B cell (primary cell): ENCODE data around the gene IL9. TPM values are rescaled to one million over a fixed set of nuclear protein-coding genes. Genes with fewer than 3 reads are reported as not detected.

Experiments used
- ATAC-seq: fragments of 200-7000 bp; cut with Tn5 transposase; one replicate; pipeline ENCODE4 v1.10.0; 2021; ENCODE audit warnings: low read depth, mild to moderate bottlenecking, moderate number of reproducible peaks, moderate library complexity
- CTCF ChIA-PET: fragments of 350-600 bp; sonication (Branson Sonifier 250); formaldehyde crosslinking; loops from one replicate; lab custom pipeline; 2021; ENCODE audit warnings: antibody characterized with exemption, inconsistent platforms; lab: Charles Lee
- POLR2A ChIA-PET: fragments of 350-600 bp; sonication (Branson Sonifier 250); formaldehyde crosslinking; loops from one replicate; lab custom pipeline; 2021; ENCODE audit warnings: antibody characterized with exemption; lab: Charles Lee
- DNase-seq: peaks from one replicate; pipeline ENCODE4 v3.0.0; 2013
- H2AFZ ChIP-seq: 2 replicates; pipeline ENCODE4 v1.6.1; 2012; ENCODE audit warnings: mild to moderate bottlenecking, low read depth, low read length; ENCODE audit not compliant: insufficient read depth, poor library complexity, severe bottlenecking
- H3K27ac ChIP-seq, 2 donors: 1 replicate in 1 of 2; 2 replicates in 1 of 2; pipeline ENCODE4 v1.5.1; 2012 to 2013; ENCODE audit warnings: low read length in 2 of 2, mild to moderate bottlenecking in 2 of 2, moderate library complexity in 1 of 2
- H3K27me3 ChIP-seq, 4 experiments: fragments of 200-600 bp in 1 of 4; sonication (generic) in 1 of 4; replicated peaks in 1 of 4; 1 replicate in 2 of 4; 2 replicates in 2 of 4; pipeline versions ENCODE4 v1.6.1 to v1.7.0; 2013 to 2016; ENCODE audit warnings: low read length in 3 of 4, mild to moderate bottlenecking in 2 of 4, mixed read lengths in 1 of 4, moderate library complexity in 1 of 4; ENCODE audit not compliant: insufficient read depth in 4 of 4, control insufficient read depth in 3 of 4; ENCODE audit errors: control extremely low read depth in 1 of 4
- H3K36me3 ChIP-seq, 2 experiments: replicated peaks in 1 of 2; 1 replicate in 1 of 2; 2 replicates in 1 of 2; pipeline versions ENCODE4 v1.6.1 to v1.7.1; 2013; ENCODE audit warnings: low read length in 1 of 2; ENCODE audit not compliant: insufficient read depth in 2 of 2, control insufficient read depth in 1 of 2; ENCODE audit errors: control extremely low read depth in 1 of 2, extremely low read depth in 1 of 2
- H3K4me1 ChIP-seq, 2 donors: fragments of 200-600 bp in 1 of 2; sonication (generic) in 1 of 2; 1 replicate in 1 of 2; 2 replicates in 1 of 2; pipeline versions ENCODE4 v1.5.1 to v1.6.1; 2013 to 2017; ENCODE audit warnings: low read length in 2 of 2; ENCODE audit not compliant: control insufficient read depth in 2 of 2, insufficient read depth in 2 of 2
- H3K4me2 ChIP-seq: replicated peaks from 2 replicates; pipeline ENCODE3; 2012; ENCODE audit warnings: mild to moderate bottlenecking, low read depth, low read length; ENCODE audit not compliant: poor library complexity, severe bottlenecking
- H3K4me3 ChIP-seq, 5 experiments: fragments of 200-600 bp in 1 of 5; sonication (generic) in 1 of 5; 1 replicate in 3 of 5; 2 replicates in 2 of 5; pipeline versions ENCODE4 v1.5.1 to v1.7.0; 2011 to 2016; ENCODE audit warnings: low read length in 4 of 5, mild to moderate bottlenecking in 4 of 5, low read depth in 2 of 5, control low read depth in 1 of 5, moderate library complexity in 1 of 5; ENCODE audit not compliant: insufficient read depth in 1 of 5; ENCODE audit errors: control extremely low read depth in 1 of 5, extremely low read depth in 1 of 5
- H3K79me2 ChIP-seq: fragments of 200-600 bp; sonication (generic); one replicate; pipeline ENCODE4 v1.6.0; 2016; ENCODE audit warnings: low read length; ENCODE audit not compliant: control insufficient read depth, insufficient read depth
- H3K9ac ChIP-seq: fragments of 200-600 bp; sonication (generic); 2 replicates; pipeline ENCODE4 v1.6.1; 2017; ENCODE audit warnings: mild to moderate bottlenecking, low read length, moderate library complexity
- H3K9me3 ChIP-seq, 3 donors: one replicate each; pipeline versions ENCODE4 v1.6.1 to v1.7.1; 2013; ENCODE audit warnings: low read length in 2 of 3; ENCODE audit not compliant: control insufficient read depth in 2 of 3, insufficient read depth in 1 of 3; ENCODE audit errors: control extremely low read depth in 1 of 3
- H4K20me1 ChIP-seq: 2 replicates; pipeline ENCODE4 v1.6.0; 2012; ENCODE audit warnings: mild to moderate bottlenecking, low read length; ENCODE audit not compliant: insufficient read depth, control insufficient read depth, poor library complexity, severe bottlenecking
- H3K27ac Mint-ChIP-seq: one replicate; pipeline ENCODE4 v1.8.0; 2021; ENCODE audit warnings: mixed read lengths
- H3K27me3 Mint-ChIP-seq: one replicate; pipeline ENCODE4 v1.8.0; 2021; ENCODE audit warnings: mixed read lengths
- H3K4me1 Mint-ChIP-seq: one replicate; pipeline ENCODE4 v1.8.0; 2021; ENCODE audit warnings: mixed read lengths
- H3K4me3 Mint-ChIP-seq: one replicate; pipeline ENCODE4 v1.8.0; 2021; ENCODE audit warnings: mixed read lengths
- H3K9me3 Mint-ChIP-seq: one replicate; pipeline ENCODE4 v1.8.0; 2022; ENCODE audit warnings: mixed read lengths; ENCODE audit not compliant: insufficient read depth
- CTCF ChIP-seq: fragments of 200-600 bp; IDR thresholded peaks from one replicate; pipeline ENCODE4 v1.8.0; 2022; ENCODE audit warnings: antibody characterized with exemption, mild to moderate bottlenecking
- EZH2 ChIP-seq: IDR thresholded peaks from 2 replicates; pipeline ENCODE4 v1.6.1; 2012; ENCODE audit warnings: borderline replicate concordance, low read depth, mild to moderate bottlenecking, moderate library complexity, low read length; ENCODE audit not compliant: insufficient read depth, poor library complexity, severe bottlenecking
- WGBS: methylation state at CpG from one replicate; pipeline ENCODE4 v1.1.5; 2013; ENCODE audit warnings: missing lambda C conversion rate; ENCODE audit not compliant: insufficient coverage; 5-methylcytosine and 5-hydroxymethylcytosine counted together
- intact Hi-C: fragments of 100-400 bp; cut with micrococcal nuclease; formaldehyde crosslinking; loops from one replicate; pipeline ENCODE4 v1.10.0; 2022
- polyA plus RNA-seq: library from polyadenylated mRNA; depleted of rRNA; stranded (reverse); fragments of >200 nt; gene quantifications from 2 replicates; pipeline ENCODE4 v1.2.3, GENCODE V29; 2012
- total RNA-seq, 2 donors: library from RNA; stranded (reverse); fragments of 120-200 nt in 1 of 2; gene quantifications; 1 replicate in 1 of 2; 2 replicates in 1 of 2; pipeline versions ENCODE4 v1.2.3 to v1.2.4, GENCODE V29; 2013 to 2022

IL9 gene
- total and polyA plus RNA-seq, 2 donors (not counting 1 experiment from before 2014, with no cell fraction given): not detected

- Histone ChIP-seq H3K4me1 (no peaks in the 10 kb centered on the region), H3K27me3 (no peaks in the 10 kb centered on the region), H3K4me3 (no peak overlapping the region), H3K27ac (no peak overlapping the region), H3K79me2 (no peaks in the 10 kb centered on the region), H3K36me3 (no peaks in the 10 kb centered on the region), H3K4me2 (no peak overlapping the region), H4K20me1 (no peaks in the 10 kb centered on the region), H2AFZ (no peak overlapping the region), H3K9ac (no peak overlapping the region), H3K9me3 (no peaks in the 10 kb centered on the region)
- Mint-ChIP-seq H3K4me1 (no peaks in the 10 kb centered on the region), H3K4me3 (no peak overlapping the region), H3K9me3 (no peaks in the 10 kb centered on the region), H3K27me3 (no peaks in the 10 kb centered on the region), H3K27ac (no peak overlapping the region)
- WGBS: 90% methylated on average over 22 of the region's 24 CpGs
- CTCF ChIA-PET: no interaction called here
- intact Hi-C loops: no loop called here
- no peak for TF ChIP-seq EZH2
- no peak for TF ChIP-seq CTCF
- no peak for ATAC-seq
- DNase-seq: no peak
- POLR2A ChIA-PET: no interaction called here
Observed at GRCh38 chr5:135851186-135851914, 44.3 kb downstream of the IL9 start.

DNA sequence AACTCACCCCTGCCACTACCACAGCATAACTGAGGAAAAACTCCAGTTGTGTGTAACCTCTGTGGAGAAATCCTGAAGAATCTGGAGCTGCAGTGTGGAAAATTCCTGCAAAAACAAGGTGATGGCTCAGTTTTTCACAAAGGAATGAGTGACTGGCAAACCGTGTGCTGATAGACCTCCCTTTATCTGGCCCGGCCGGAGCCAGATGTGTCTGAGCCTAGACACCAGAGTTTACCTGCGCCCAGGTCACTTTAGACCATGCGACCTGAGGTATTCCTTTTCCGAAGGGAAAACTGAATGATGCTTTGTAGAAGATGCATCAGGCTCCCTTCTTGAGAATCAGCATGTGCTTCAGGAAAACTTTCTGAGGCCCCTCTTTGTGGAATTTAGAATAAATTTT, 45.0 kb downstream of the IL9 start:
- Mint-ChIP-seq H3K27ac (no peak overlapping the region), H3K27me3 (no peaks in the 10 kb centered on the region), H3K4me3 (no peak overlapping the region), H3K9me3 (no peaks in the 10 kb centered on the region), H3K4me1 (no peaks in the 10 kb centered on the region)
- Histone ChIP-seq H3K4me1 (no peaks in the 10 kb centered on the region), H2AFZ (no peak overlapping the region), H3K36me3 (no peaks in the 10 kb centered on the region), H3K79me2 (no peaks in the 10 kb centered on the region), H3K4me3 (no peak overlapping the region), H3K9ac (no peak overlapping the region), H4K20me1 (no peaks in the 10 kb centered on the region), H3K27me3 (no peaks in the 10 kb centered on the region), H3K4me2 (no peak overlapping the region), H3K27ac (no peak overlapping the region), H3K9me3 (no peaks in the 10 kb centered on the region)
- CTCF ChIA-PET: no interaction called here
- TF ChIP-seq EZH2 (no peak), CTCF (no peak)
- intact Hi-C loops: no loop called here
- DNase-seq (no peak), ATAC-seq (no peak)
- 99% methylated on average over 6 of the region's 6 CpGs for WGBS
- POLR2A ChIA-PET: no interaction called here
